HG02678 (cell line): ENCODE results near the gene MAN1A1.

ENCODE experiments used
- ATAC-seq: cut with Tn5 transposase; IDR thresholded peaks from one replicate; pipeline ENCODE4 v1.9.1; 2021; ENCODE audit warnings: mild to moderate bottlenecking, moderate library complexity; ENCODE audit not compliant: unreplicated experiment

The MAN1A1 gene

GRCh38 chr6:119204719-119205118 is 144.8 kb downstream of the MAN1A1 start:
- no peak for ATAC-seq

- no peak for ATAC-seq
Measured at GRCh38 chr6:119201480-119201879, 148.1 kb downstream of the MAN1A1 start.

- ATAC-seq: no peak
Measured at GRCh38 chr6:119200512-119201175, 148.9 kb downstream of the MAN1A1 start.

- no peak for ATAC-seq
Measured at GRCh38 chr6:119197271-119197670, 152.3 kb downstream of the MAN1A1 start.

GRCh38 chr6:119196715-119197114 is 152.8 kb downstream of the MAN1A1 start:
- ATAC-seq: no peak

GRCh38 chr6:119195848-119196247 is 153.7 kb downstream of the MAN1A1 start:
- ATAC-seq: no peak

GRCh38 chr6:119195204-119195603 is 154.4 kb downstream of the MAN1A1 start:
- no peak for ATAC-seq

GRCh38 chr6:119193707-119194106 is 155.9 kb downstream of the MAN1A1 start:
- no peak for ATAC-seq

GRCh38 chr6:119192200-119192599 is 157.4 kb downstream of the MAN1A1 start:
- ATAC-seq: no peak

- ATAC-seq: no peak
Measured at GRCh38 chr6:119190176-119190575, 159.4 kb downstream of the MAN1A1 start.

GRCh38 chr6:119189498-119189897 is 160.1 kb downstream of the MAN1A1 start:
- no peak for ATAC-seq

- ATAC-seq: no peak
Measured at GRCh38 chr6:119187596-119187995, 162.0 kb downstream of the MAN1A1 start.

GRCh38 chr6:119186490-119186889 is 163.1 kb downstream of the MAN1A1 start:
- no peak for ATAC-seq

GRCh38 chr6:119184008-119184648 is 165.4 kb downstream of the MAN1A1 start:
- ATAC-seq: no peak

- no peak for ATAC-seq
Measured at GRCh38 chr6:119183457-119183856, 166.1 kb downstream of the MAN1A1 start.

GRCh38 chr6:119182875-119183274 is 166.7 kb downstream of the MAN1A1 start:
- ATAC-seq: no peak

- ATAC-seq: no peak
Measured at GRCh38 chr6:119182216-119182803, 167.3 kb downstream of the MAN1A1 start.

GRCh38 chr6:119181046-119181445 is 168.5 kb downstream of the MAN1A1 start:
- no peak for ATAC-seq

GRCh38 chr6:119179842-119180241 is 169.7 kb downstream of the MAN1A1 start:
- no peak for ATAC-seq

GRCh38 chr6:119179062-119179461 is 170.5 kb downstream of the MAN1A1 start:
- no peak for ATAC-seq

- no peak for ATAC-seq
Measured at GRCh38 chr6:119176445-119176844, 173.1 kb downstream of the MAN1A1 start.
